HUES64 (cell line): Measurements from ENCODE around the gene NR5A2.

Experiments used
- H3K27ac ChIP-seq: 2 replicates; pipeline ENCODE4 v1.7.0; 2013; ENCODE audit warnings: low read depth, low read length, inconsistent platforms
- H3K27me3 ChIP-seq: 2 replicates; pipeline ENCODE4 v1.6.1; 2013; ENCODE audit warnings: mild to moderate bottlenecking, low read length; ENCODE audit not compliant: insufficient read depth
- H3K36me3 ChIP-seq: 2 replicates; pipeline ENCODE4 v1.6.1; 2013; ENCODE audit warnings: mild to moderate bottlenecking, low read length; ENCODE audit not compliant: insufficient read depth
- H3K4me1 ChIP-seq: 2 replicates; pipeline ENCODE4 v1.6.1; 2013; ENCODE audit warnings: mild to moderate bottlenecking, low read length, moderate library complexity; ENCODE audit not compliant: insufficient read depth
- H3K4me3 ChIP-seq: 2 replicates; pipeline ENCODE4 v1.5.1; 2013; ENCODE audit warnings: mild to moderate bottlenecking, low read length, moderate library complexity
- H3K9ac ChIP-seq: 2 replicates; pipeline ENCODE4 v1.6.1; 2013; ENCODE audit warnings: mild to moderate bottlenecking, low read depth, low read length
- H3K9me3 ChIP-seq: 2 replicates; pipeline ENCODE4 v1.6.1; 2013; ENCODE audit warnings: low read depth, low read length; ENCODE audit not compliant: insufficient read depth
- WGBS: fragments of 150-250, 120-280 bp; methylation state at CpG from one replicate; pipeline ENCODE4 v1.1.7; 2013; ENCODE audit warnings: missing lambda C conversion rate; 5-methylcytosine and 5-hydroxymethylcytosine counted together

Gene NR5A2

DNA sequence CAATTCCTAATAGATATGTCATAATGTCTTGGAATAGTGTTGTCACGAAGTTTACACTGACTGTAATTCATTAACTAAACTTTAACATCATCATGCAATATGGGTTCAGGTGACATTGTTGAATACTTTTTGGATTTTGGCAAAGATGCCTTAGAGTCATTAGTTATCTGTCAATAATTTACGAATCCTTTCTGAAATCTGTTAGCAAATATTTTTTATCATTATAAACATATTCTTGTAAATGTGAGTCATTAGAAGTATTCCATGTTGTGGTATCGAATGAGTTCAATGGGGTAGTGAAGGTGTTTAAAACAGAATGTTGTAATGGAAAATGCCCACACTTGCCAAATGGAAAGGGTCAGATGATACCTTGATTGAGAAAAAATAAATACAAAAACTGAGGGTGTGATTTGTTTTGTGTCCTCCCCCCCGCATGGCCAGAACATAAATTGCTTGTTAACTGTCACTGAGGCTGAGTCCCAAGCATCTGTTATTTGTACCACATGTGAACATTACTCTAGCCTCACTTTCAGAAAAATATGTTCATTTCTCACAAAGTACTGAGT, 5.2 kb upstream of the NR5A2 start:
- Histone ChIP-seq H3K9me3 (no peaks in the 10 kb centered on the region), H3K4me1 (no peaks in the 10 kb centered on the region), H3K27ac (no peak overlapping the region), H3K27me3 (no peaks in the 10 kb centered on the region), H3K4me3 (no peak overlapping the region), H3K9ac (no peak overlapping the region), H3K36me3 (no peaks in the 10 kb centered on the region)
- WGBS: 100% methylated on average over 2 of the region's 4 CpGs

DNA sequence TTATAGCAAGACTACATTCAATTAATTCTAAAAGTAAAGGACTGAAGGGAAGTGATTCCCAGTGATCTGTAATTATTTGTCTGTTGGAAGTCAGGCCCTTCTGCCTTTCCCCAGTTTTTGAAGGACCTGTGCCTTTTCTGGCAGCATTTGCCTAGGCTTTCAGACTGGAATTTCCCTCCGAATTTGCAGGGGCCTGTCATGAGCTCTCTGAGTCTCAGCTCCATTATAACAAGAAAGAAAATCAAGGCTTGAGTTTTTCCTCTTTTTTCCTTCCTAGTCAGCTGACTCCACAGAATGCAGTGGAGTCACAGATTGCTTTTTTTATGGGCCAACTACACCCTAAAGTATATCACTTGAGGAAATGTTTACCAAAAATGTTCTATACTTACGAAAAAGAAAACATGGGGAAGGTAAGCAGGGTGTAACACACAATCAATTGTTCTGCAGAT, 1.1 kb downstream of the NR5A2 start:
- H3K9me3 ChIP-seq: no peaks in the 10 kb centered on the region
- H3K9ac ChIP-seq: peak overlapping the region; percentile 31
- H3K27me3 ChIP-seq: peaks cover 60% of the 10 kb centered on the region
- peak overlapping the region; percentile 79 for H3K4me3 ChIP-seq
- H3K36me3 ChIP-seq: no peaks in the 10 kb centered on the region
- no peak overlapping the region for H3K27ac ChIP-seq
- peaks cover 18% of the 10 kb centered on the region for H3K4me1 ChIP-seq
- WGBS: 6% methylated on average over 2 of the region's 2 CpGs

DNA sequence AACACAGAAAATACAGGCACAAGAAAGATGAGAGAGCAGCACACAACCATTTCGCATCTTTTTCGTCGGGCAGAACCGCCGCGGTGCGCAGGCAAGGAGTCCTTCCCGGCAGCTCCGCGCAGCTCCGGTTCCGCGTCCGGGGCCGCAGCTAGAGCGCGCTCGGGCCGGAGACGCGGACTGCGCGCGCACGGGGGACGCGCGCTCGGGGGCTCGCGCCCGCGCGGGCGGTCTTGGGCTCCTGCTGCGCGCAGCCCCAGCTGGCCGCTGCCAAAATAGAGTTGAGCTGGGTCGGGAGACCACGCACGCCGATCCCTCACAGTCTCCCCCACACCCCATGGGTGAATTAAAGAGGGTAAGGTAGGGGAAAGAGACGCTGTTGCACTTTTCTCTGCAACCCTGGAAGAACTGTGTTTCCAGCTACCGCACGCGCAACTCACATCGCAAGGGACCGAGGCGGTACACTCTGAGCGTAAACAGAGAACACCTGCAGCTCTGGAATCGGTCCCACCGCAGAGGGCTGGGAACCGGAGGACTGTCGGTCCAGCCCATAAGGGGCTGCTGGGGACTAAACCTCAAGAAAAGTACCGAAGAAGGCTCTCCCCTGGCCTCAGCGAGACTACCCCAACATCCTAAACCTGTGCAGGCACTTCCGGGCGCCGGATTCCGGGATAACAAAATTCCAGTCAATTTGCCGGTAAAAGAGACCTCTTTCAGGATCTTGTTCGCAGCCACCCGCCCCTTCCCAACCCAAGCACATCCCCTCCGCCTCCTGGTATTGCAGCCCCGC, 1.7 kb downstream of the NR5A2 start:
- H3K4me1 ChIP-seq: peaks cover 18% of the 10 kb centered on the region
- peak overlapping the region; percentile 31 for H3K9ac ChIP-seq
- under 1% methylated on average over 58 of the region's 65 CpGs for WGBS
- H3K27ac ChIP-seq: no peak overlapping the region
- peak overlapping the region; percentile 79 for H3K4me3 ChIP-seq
- H3K9me3 ChIP-seq: no peaks in the 10 kb centered on the region
- H3K27me3 ChIP-seq: peaks cover 66% of the 10 kb centered on the region
- H3K36me3 ChIP-seq: no peaks in the 10 kb centered on the region

DNA sequence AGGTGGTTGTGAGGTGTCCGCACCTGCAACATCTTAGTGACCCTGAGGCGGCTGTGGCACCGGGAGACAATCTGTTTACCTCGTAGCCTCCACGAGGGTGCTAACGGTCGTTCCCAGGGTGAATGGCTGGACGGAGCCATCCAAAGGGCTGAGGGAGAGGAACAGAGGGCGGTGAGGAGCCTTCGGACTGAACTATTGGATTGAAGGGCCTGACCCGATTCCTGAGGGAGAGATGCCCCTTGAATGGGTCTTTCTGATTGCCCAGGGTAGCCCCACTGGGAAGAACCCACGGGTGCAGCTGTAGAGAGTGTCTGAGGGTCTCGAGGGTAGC, 2.3 kb downstream of the NR5A2 start:
- WGBS: 15% methylated on average over 13 of the region's 13 CpGs
- Histone ChIP-seq H3K4me3 (peak overlapping the region; percentile 79), H3K27me3 (peaks cover 70% of the 10 kb centered on the region)

DNA sequence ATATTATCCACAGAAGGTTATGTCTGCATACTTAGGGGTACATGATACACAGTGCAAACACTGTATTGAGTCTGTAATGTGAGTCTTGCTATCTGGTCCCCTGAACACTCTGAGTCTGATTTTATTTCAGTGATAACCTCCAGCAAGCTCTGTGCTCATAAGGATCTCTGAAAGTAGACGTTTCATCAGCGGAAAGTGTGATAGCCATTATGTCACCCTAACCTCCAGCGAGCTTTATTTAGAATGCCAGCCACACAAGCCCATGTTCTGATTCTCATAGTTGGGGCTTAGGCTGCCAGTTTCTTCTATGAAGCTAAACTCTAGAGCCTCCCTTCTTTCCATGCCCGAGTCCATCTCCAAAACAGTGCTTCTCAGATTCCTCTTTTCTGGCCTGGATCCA, 3.3 kb downstream of the NR5A2 start:
- Histone ChIP-seq H3K36me3 (no peaks in the 10 kb centered on the region), H3K4me1 (peaks cover 23% of the 10 kb centered on the region), H3K9me3 (no peaks in the 10 kb centered on the region), H3K27me3 (peaks cover 80% of the 10 kb centered on the region), H3K4me3 (no peak overlapping the region), H3K9ac (no peak overlapping the region), H3K27ac (no peak overlapping the region)
- 93% methylated on average over 4 of the region's 4 CpGs for WGBS

More for the DNA sequence above, 2.3 kb downstream of the NR5A2 start:
- Histone ChIP-seq H3K36me3 (no peaks in the 10 kb centered on the region), H3K4me1 (peaks cover 18% of the 10 kb centered on the region), H3K27ac (no peak overlapping the region), H3K9me3 (no peaks in the 10 kb centered on the region), H3K9ac (no peak overlapping the region; the same call in 1 of the 2 replicates)

DNA sequence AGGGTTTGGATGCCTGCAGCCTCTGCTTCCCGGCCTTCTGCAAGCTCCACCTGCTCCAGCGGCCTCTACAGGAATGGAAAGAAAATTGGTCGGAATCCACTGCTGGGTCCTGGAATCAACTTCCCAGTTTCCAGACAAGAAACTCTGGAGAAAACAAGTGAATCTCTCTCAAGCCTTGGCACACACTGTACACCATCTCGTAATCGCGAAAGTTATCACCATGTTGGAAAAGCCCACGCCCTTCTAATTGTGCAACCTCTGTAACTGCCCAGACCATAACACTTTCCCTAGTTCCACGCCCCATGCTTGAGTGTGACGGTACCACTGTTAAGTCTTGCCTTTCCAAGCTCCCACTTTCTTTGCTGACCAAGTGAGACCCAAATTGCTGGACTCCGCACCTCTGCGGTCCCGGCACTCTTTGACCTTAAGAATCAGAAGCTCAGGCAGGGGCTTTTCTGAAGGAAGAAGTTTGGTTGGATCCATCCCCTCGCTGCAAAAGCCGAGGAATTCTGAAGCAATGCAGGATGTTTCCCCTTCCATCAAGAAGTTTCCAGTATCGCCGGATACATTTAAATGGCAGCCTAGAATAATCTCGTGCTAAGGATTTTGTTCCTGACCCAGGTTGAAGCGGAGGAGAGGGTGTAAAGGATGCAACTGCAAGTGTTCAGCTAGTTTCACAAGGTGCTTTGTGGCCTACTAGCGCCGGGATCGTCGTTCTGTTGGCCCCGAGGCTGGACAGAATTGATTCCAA, 6.2 kb downstream of the NR5A2 start:
- Histone ChIP-seq H3K4me3 (peak overlapping the region; percentile 64), H3K9ac (no peak overlapping the region; the same call in 1 of the 2 replicates), H3K9me3 (no peaks in the 10 kb centered on the region), H3K27me3 (peaks cover 95% of the 10 kb centered on the region), H3K36me3 (no peaks in the 10 kb centered on the region), H3K27ac (no peak overlapping the region), H3K4me1 (peaks cover 27% of the 10 kb centered on the region)
- 19% methylated on average over 23 of the region's 23 CpGs for WGBS

DNA sequence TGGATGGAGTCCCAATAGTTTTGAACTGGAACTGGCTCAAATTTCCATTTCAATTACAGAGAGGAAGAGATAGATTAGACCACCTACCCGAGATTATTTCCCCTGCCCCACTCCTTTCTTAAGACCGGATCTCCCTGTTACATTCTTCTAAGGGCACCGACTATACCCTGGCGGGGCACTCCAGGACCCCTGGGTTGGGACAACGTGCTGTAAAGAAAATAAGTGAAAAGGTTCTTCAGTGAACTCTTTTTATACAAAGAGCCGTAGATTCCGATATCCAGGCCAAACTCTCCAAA, 6.7 kb downstream of the NR5A2 start:
- Histone ChIP-seq H3K4me1 (peaks cover 27% of the 10 kb centered on the region), H3K4me3 (peak overlapping the region; percentile 64), H3K27me3 (peaks cover 97% of the 10 kb centered on the region), H3K9ac (no peak overlapping the region), H3K27ac (no peak overlapping the region), H3K36me3 (no peaks in the 10 kb centered on the region), H3K9me3 (no peaks in the 10 kb centered on the region)
- WGBS: 5% methylated on average over 5 of the region's 7 CpGs

DNA sequence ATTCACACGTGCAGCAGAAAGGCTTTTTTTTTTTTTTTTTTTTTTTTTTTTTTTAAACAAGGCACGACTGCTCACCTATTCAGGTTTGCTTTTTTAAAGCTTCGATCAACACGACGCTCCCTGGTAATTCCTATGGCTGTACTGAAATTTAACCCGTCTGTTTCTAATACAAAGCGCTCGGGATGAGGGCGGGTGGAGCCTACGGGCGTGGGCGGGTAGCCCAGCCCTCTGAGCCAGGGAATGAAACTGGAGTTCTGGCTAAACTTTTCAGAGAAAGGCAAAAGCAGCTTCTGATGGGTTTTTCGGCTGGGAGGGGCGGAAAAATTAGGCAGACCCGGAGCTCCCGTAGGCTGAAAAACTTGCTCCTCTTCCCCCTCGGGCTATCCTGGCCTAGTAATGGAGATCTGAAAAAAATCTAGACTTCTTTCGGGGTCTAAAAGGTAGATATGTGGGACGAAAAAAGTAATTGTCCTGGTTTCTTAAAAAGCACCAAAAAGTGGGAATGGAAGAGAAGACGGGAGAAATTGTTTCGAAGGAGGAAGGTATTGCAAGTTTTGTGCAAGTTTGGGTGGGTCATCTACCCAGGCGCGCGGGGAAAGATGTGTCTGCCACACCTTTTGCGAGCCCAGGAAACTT, 7.4 kb downstream of the NR5A2 start:
- WGBS: under 1% methylated on average over 24 of the region's 25 CpGs
- Histone ChIP-seq H3K9ac (peak overlapping the region; percentile 48; the same call in 1 of the 2 replicates), H3K4me3 (peak overlapping the region; percentile 64), H3K4me1 (peaks cover 27% of the 10 kb centered on the region), H3K9me3 (no peaks in the 10 kb centered on the region), H3K27me3 (peaks cover 97% of the 10 kb centered on the region), H3K36me3 (no peaks in the 10 kb centered on the region), H3K27ac (no peak overlapping the region)

DNA sequence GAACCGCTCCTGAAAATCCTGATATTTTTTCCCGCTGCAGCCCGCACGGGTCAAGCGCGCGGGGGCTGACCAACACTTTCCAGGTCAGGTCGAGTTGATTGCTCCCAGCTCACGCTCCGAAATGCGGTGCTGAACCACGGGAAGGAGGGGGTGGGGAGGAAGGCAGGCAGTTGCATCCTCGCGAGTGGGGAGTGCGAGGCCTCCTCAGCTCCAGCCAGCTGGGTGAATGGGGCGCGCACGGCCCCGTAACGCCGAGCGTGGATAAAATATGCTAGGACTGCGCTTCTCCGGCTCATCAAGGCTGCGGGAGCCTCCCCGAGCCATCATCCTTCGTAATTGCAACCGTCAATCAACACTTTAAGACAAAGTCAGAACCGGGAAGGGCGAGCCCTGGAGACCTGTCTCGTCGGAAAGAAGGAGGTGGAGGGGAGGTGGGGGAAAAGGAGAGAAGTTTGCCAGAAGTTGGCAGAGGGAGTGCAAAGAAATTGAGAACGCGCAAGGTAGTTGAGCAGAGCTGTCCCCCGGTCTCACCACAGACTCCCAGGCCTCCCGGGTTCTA, 8.0 kb downstream of the NR5A2 start:
- Histone ChIP-seq H3K4me1 (peaks cover 28% of the 10 kb centered on the region), H3K27me3 (peaks cover 97% of the 10 kb centered on the region), H3K4me3 (peak overlapping the region; percentile 64), H3K27ac (no peak overlapping the region), H3K36me3 (no peaks in the 10 kb centered on the region), H3K9me3 (no peaks in the 10 kb centered on the region), H3K9ac (peak overlapping the region; percentile 48)
- under 1% methylated on average over 36 of the region's 36 CpGs for WGBS

DNA sequence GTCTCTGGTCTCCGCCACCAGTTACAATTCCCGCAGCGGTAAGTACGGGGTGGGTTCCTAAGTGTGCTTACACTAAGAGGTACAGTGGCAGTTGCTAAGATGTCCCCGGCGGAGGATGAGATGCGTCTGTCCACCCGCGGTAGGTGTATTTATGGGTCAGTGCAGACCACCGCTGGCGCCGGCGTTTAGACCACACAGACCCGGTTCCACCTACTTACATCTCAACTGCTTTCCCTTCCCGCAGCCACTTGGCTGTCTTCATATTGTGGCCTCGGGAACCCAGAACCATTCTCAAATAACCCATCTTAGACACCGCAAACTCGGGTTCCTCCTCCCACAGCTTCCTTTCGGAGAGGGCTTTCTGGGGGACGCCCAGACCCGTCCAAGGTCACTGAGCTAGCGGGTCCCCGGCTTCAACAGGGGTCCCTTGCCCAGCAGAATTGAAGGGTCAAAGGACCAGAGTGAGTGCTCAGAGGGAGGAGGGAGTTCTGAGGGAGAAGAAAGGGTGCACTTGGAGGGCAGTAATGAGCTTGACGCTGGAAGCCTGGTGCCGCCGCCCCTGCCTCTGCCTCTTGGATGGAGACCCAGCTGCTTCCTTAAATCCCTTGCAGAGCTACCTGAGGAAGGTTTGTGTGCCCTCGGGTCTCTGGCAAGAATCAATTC, 8.6 kb downstream of the NR5A2 start:
- WGBS: 1% methylated on average over 27 of the region's 27 CpGs
- Histone ChIP-seq H3K4me1 (peaks cover 28% of the 10 kb centered on the region), H3K4me3 (peak overlapping the region; percentile 64), H3K27me3 (peaks cover 97% of the 10 kb centered on the region), H3K9ac (no peak overlapping the region), H3K36me3 (no peaks in the 10 kb centered on the region), H3K9me3 (no peaks in the 10 kb centered on the region), H3K27ac (no peak overlapping the region)
